NCI-H2107 treated with DMSO at 0.1 percent for 48 hours (cell line): Measurements from ENCODE around the gene PLD1.
"Not testable (repeated sequence)": the region's sequence is repeated elsewhere in the genome, so short reads cannot be mapped to it uniquely, and the experiment has no call there.

Experiments
- DNase-seq: peaks from one replicate; lab custom pipeline; 2025; ENCODE audit not compliant: unreplicated experiment; lab: John Stamatoyannopoulos, UW

The PLD1 gene

GRCh38 chr3:171640520-171641412 is 169.5 kb downstream of the PLD1 start:
- no peak for DNase-seq

- DNase-seq: no peak
Observed at GRCh38 chr3:171636666-171637065, 173.6 kb downstream of the PLD1 start.

- no peak for DNase-seq
Observed at GRCh38 chr3:171632766-171633165, 177.5 kb downstream of the PLD1 start.

GRCh38 chr3:171626799-171627198 is 183.5 kb downstream of the PLD1 start:
- not testable (repeated sequence) for DNase-seq

GRCh38 chr3:171622126-171622525 is 188.2 kb downstream of the PLD1 start:
- no peak for DNase-seq

GRCh38 chr3:171620825-171621434 is 189.4 kb downstream of the PLD1 start:
- DNase-seq: no peak

- DNase-seq: no peak
Observed at GRCh38 chr3:171616798-171617197, 193.5 kb downstream of the PLD1 start.

- no peak for DNase-seq
Observed at GRCh38 chr3:171615686-171616085, 194.6 kb downstream of the PLD1 start.

- no peak for DNase-seq
Observed at GRCh38 chr3:171615281-171615680, 195.0 kb downstream of the PLD1 start.

GRCh38 chr3:171614318-171614921 is 195.9 kb downstream of the PLD1 start:
- DNase-seq: no peak

GRCh38 chr3:171607452-171607851 is 202.8 kb downstream of the PLD1 start:
- no peak for DNase-seq

GRCh38 chr3:171606151-171606751 is 204.0 kb downstream of the PLD1 start:
- DNase-seq: no peak

- DNase-seq: no peak
Observed at GRCh38 chr3:171604370-171604769, 205.9 kb downstream of the PLD1 start.

- DNase-seq: no peak
Observed at GRCh38 chr3:171602072-171602471, 208.2 kb downstream of the PLD1 start.

- no peak for DNase-seq
Observed at GRCh38 chr3:171600030-171600429, 210.3 kb downstream of the PLD1 start.

- no peak for DNase-seq
Observed at GRCh38 chr3:171598990-171599389, 211.3 kb downstream of the PLD1 start.

- DNase-seq: no peak
Observed at GRCh38 chr3:171592786-171593185, 217.5 kb downstream of the PLD1 start.

GRCh38 chr3:171591070-171591469 is 219.2 kb downstream of the PLD1 start:
- no peak for DNase-seq

- no peak for DNase-seq
Observed at GRCh38 chr3:171586274-171586673, 224.0 kb downstream of the PLD1 start.

- no peak for DNase-seq
Observed at GRCh38 chr3:171585039-171585438, 225.2 kb downstream of the PLD1 start.

GRCh38 chr3:171584100-171584499 is 226.2 kb downstream of the PLD1 start:
- DNase-seq: no peak
